Lung (tissue), 12 donors: ENCODE results near the gene ADGRG4. TPM values are rescaled to one million over a fixed set of nuclear protein-coding genes. Genes with fewer than 3 reads are reported as not detected.

Experiments
- ATAC-seq: fragments of 200-7000 bp; cut with Tn5 transposase; one replicate; pipeline ENCODE4 v1.9.1; 2020; ENCODE audit warnings: moderate number of reproducible peaks; ENCODE audit not compliant: insufficient read depth, low FRiP score
- DNase-seq, 3 donors: peaks; one replicate each; pipeline ENCODE4 v3.0.0-alpha.2; 2013 to 2017
- H3K27ac ChIP-seq, 2 donors: one replicate each; pipeline ENCODE4 v1.5.1; 2013; ENCODE audit warnings: mild to moderate bottlenecking in 2 of 2, moderate library complexity in 2 of 2, control low read depth in 1 of 2, inconsistent platforms in 1 of 2, low read depth in 1 of 2, low read length in 1 of 2
- H3K27me3 ChIP-seq, 3 donors: one replicate each; pipeline ENCODE4 v1.5.1; 2013; ENCODE audit warnings: low read length in 2 of 3; ENCODE audit not compliant: control insufficient read depth in 3 of 3, insufficient read depth in 3 of 3
- H3K36me3 ChIP-seq, 4 donors: one replicate each; pipeline ENCODE4 v1.5.1; 2013; ENCODE audit warnings: low read length in 4 of 4, mild to moderate bottlenecking in 1 of 4, moderate library complexity in 1 of 4; ENCODE audit not compliant: control insufficient read depth in 4 of 4, insufficient read depth in 4 of 4
- H3K4me1 ChIP-seq, 5 donors: one replicate each; pipeline ENCODE4 v1.5.1; 2013; ENCODE audit warnings: low read length in 5 of 5, mild to moderate bottlenecking in 2 of 5, moderate library complexity in 1 of 5; ENCODE audit not compliant: control insufficient read depth in 5 of 5, insufficient read depth in 5 of 5
- H3K4me3 ChIP-seq: one replicate; pipeline ENCODE4 v1.5.1; 2013; ENCODE audit warnings: mild to moderate bottlenecking, control low read depth, moderate library complexity
- H3K9ac ChIP-seq, 2 donors: one replicate each; pipeline ENCODE4 v1.5.1; 2013; ENCODE audit warnings: low read length in 2 of 2, control low read depth in 1 of 2; ENCODE audit not compliant: insufficient read depth in 1 of 2
- H3K9me3 ChIP-seq, 4 donors: one replicate each; pipeline ENCODE4 v1.5.1; 2013; ENCODE audit warnings: low read length in 3 of 4, mild to moderate bottlenecking in 1 of 4, moderate library complexity in 1 of 4; ENCODE audit not compliant: control insufficient read depth in 4 of 4, insufficient read depth in 3 of 4
- WGBS, 2 donors: extraction: QIAGEN DNeasy Blood & Tissue Kit; methylation state at CpG; one replicate each; pipeline ENCODE4 v1.1.7; 2013; 5-methylcytosine and 5-hydroxymethylcytosine counted together
- polyA plus RNA-seq, 2 donors: library from polyadenylated mRNA; stranded (reverse); fragments of 200-250 nt; gene quantifications; one replicate each; pipeline ENCODE4 v1.2.1, GENCODE V29; 2013
- total RNA-seq, 2 donors: library from RNA; depleted of rRNA in 1 of 2; stranded (reverse); fragments of >200 nt in 1 of 2; gene quantifications; one replicate each; pipeline ENCODE4 v1.2.1, GENCODE V29; 2014 to 2021
- TF ChIP-seq, protein P1 (sequence below): IDR thresholded peaks from 2 replicates; pipeline ENCODE4 v1.5.1; 2012; ENCODE audit warnings: mild to moderate bottlenecking; ENCODE audit errors: control extremely low read depth, extremely low read depth
- donor health status: control.
- donor health status: control.
- donor health status: Bipolar disorder and iron deficiency.
- donor health status: healthy.
- donor health status: DM: yes; HTN: yes; CAD: no.

ADGRG4 gene
- total and polyA plus RNA-seq, 4 donors = 0.03 to 0.06 TPM; not detected in 2

DNA sequence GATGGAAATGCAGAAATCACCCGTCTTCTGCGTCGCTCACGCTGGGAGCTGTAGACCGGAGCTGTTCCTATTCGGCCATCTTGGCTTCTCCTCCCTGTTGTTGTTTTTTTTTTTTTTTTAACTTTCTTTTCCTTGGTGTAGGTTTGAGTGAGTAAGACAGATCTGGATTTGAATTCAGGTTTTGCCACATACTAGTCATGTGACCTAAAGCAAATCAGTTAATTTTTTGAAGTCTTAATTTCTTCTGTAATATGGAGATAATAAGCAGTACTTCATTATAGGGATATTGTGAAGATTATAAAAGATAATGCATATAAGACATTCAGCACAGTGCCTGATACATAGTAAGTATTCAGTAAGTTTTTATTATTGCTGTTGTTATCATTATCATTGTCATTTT is 145.4 kb downstream of the ADGRG4 start:
- H3K36me3 ChIP-seq = no peaks in the 10 kb centered on the region
- WGBS, 2 donors = 88 to 90% methylated on average over 5 to 6 of the region's 6 CpGs
- H3K27me3 ChIP-seq = no peaks in the 10 kb centered on the region
- DNase-seq (no peak), ATAC-seq (no peak)
- no peak overlapping the region for H3K9ac ChIP-seq
- H3K4me3 ChIP-seq = no peak overlapping the region
- H3K27ac ChIP-seq = no peak overlapping the region
- TF ChIP-seq, protein P1, sequence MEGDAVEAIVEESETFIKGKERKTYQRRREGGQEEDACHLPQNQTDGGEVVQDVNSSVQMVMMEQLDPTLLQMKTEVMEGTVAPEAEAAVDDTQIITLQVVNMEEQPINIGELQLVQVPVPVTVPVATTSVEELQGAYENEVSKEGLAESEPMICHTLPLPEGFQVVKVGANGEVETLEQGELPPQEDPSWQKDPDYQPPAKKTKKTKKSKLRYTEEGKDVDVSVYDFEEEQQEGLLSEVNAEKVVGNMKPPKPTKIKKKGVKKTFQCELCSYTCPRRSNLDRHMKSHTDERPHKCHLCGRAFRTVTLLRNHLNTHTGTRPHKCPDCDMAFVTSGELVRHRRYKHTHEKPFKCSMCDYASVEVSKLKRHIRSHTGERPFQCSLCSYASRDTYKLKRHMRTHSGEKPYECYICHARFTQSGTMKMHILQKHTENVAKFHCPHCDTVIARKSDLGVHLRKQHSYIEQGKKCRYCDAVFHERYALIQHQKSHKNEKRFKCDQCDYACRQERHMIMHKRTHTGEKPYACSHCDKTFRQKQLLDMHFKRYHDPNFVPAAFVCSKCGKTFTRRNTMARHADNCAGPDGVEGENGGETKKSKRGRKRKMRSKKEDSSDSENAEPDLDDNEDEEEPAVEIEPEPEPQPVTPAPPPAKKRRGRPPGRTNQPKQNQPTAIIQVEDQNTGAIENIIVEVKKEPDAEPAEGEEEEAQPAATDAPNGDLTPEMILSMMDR = no peak
- H3K9me3 ChIP-seq = no peaks in the 10 kb centered on the region
- H3K4me1 ChIP-seq = no peaks in the 10 kb centered on the region

DNA sequence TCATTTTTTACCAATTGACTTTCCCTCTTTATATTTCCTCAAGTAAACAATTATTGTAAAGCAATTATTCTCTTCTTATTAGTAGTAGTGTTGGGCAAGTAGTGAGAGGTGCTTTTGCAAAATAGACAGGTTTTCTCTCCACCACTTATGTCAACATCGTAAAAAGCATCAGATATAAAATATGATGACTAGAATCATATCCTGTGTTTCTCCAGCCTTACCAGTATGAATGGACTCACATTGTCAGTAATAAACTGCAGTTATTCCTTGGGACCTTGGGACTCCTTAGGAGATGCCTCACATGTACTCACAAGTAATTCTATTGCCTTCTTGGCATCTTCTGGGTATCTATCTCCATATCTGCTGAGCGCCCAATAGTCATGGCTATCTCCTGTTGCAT is 146.5 kb downstream of the ADGRG4 start:
- H3K4me1 ChIP-seq = no peaks in the 10 kb centered on the region
- DNase-seq = no peak
- TF ChIP-seq, protein P1 = no peak
- no peaks in the 10 kb centered on the region for H3K27me3 ChIP-seq
- ATAC-seq = no peak
- no peaks in the 10 kb centered on the region for H3K36me3 ChIP-seq
- no peak overlapping the region for H3K9ac ChIP-seq
- no peak overlapping the region for H3K4me3 ChIP-seq
- H3K27ac ChIP-seq = no peak overlapping the region
- 78 to 97% methylated on average over 2 of the region's 2 CpGs for WGBS, 2 donors
- no peaks in the 10 kb centered on the region for H3K9me3 ChIP-seq

DNA sequence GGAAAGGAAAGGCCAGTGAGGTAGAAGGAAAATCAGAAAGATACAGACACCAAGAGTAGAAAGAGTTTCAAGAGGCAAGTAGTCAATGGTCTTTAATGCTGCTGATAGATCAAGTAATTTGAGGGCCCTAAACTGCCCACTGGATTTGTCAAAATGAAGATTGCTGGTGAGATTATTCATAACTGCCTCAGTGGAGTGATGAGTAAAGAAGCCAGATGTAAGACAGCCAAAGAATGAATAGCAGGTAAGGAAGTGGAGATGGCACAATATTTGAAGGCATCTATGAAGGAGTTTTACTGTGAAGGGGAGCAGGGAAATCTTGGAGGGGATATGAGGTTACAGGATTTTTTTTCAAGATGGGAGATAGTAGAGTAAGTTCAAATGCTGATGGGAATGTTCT is 147.2 kb downstream of the ADGRG4 start:
- ATAC-seq = no peak

More for the DNA sequence above, 147.2 kb downstream of the ADGRG4 start:
- TF ChIP-seq, protein P1 = no peak
- H3K4me1 ChIP-seq = no peaks in the 10 kb centered on the region
- H3K36me3 ChIP-seq = no peaks in the 10 kb centered on the region
- no peak overlapping the region for H3K9ac ChIP-seq
- no peak overlapping the region for H3K27ac ChIP-seq
- no peaks in the 10 kb centered on the region for H3K27me3 ChIP-seq
- no peak overlapping the region for H3K4me3 ChIP-seq
- H3K9me3 ChIP-seq = no peaks in the 10 kb centered on the region
- no peak for DNase-seq
